ENCODE data around the gene TMEM44. TPM values are rescaled to one million over a fixed set of nuclear protein-coding genes. Genes with fewer than 3 reads are reported as not detected.
A peak's percentile ranks its signal among the peaks of the same experiment; 100 is the strongest.

Gene TMEM44
- total and polyA plus RNA-seq, 4 donors: 13.8 to 33.5 (median 19.7) TPM

DNA sequence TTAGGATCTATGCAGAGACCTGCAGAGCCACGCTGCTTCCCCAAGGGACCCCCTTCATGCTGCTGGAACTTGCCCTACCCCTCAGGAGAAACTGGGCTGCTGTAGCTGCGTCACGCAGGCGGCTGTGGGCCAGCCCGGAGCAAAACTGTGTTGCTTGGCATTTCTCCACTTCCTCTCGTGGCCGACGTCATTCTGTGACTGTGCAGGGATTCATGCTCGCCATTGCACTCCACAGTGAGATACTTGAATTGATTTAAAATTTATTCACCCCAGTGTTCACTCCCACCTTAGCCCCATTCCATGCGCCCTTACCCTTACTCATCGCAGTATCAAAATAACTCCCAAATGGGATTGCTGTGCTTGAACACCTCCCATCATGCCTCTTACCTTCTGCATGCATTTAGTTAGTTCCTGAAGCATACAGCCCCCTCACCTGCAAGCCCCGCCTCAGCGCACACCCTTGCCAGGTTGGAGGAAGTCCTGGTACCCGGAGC lies 45.7 kb downstream of the TMEM44 start:
- Histone ChIP-seq H3K27ac (ENCODE audit: low read depth, low read length) (no peak overlapping the region), H3K4me1 (ENCODE audit: control insufficient read depth, insufficient read depth, low read length) (no peaks in the 10 kb centered on the region), H3K9me3 (ENCODE audit: control insufficient read depth, insufficient read depth, low read length) (no peaks in the 10 kb centered on the region), H3K36me3 (ENCODE audit: control insufficient read depth, insufficient read depth, low read length) (peaks cover 19% of the 10 kb centered on the region), H3K27me3 (ENCODE audit: control insufficient read depth, insufficient read depth, low read length) (no peaks in the 10 kb centered on the region), H3K4me3 (ENCODE audit: low read depth, low read length) (no peak overlapping the region)
- WGBS (ENCODE audit: insufficient coverage): 86% methylated on average over 14 of the region's 14 CpGs
- DNase-seq (ENCODE audit: low read depth in 4 of 6, low spot score in 6 of 6): no peak

DNA sequence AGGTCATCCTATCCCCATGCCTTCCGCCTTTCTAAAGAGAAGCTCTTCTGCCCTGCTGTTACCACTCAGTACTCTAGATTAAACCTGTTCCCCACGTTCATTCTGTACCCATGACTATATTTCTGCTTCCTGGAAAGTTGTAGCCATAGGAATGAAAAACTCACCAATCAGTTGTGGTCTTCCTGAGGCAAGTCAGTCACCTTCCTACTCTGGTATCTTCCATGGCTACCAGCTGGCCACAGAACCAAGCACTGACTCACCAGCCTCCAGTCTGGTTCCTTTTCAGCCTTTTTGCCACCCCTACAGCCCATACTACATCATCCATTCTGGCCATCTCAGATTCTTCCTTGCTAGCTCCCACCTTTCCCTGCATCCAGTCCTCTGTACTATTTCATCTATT lies 46.4 kb downstream of the TMEM44 start:
- no peaks in the 10 kb centered on the region for H3K4me1 ChIP-seq (ENCODE audit: control insufficient read depth, insufficient read depth, low read length)
- H3K27ac ChIP-seq (ENCODE audit: low read depth, low read length): no peak overlapping the region
- DNase-seq (ENCODE audit: low read depth in 4 of 6, low spot score in 6 of 6): no peak
- no peak overlapping the region for H3K4me3 ChIP-seq (ENCODE audit: low read depth, low read length)
- 68% methylated on average over 2 of the region's 2 CpGs for WGBS (ENCODE audit: insufficient coverage)
- no peaks in the 10 kb centered on the region for H3K27me3 ChIP-seq (ENCODE audit: control insufficient read depth, insufficient read depth, low read length)
- H3K36me3 ChIP-seq (ENCODE audit: control insufficient read depth, insufficient read depth, low read length): peaks cover 19% of the 10 kb centered on the region
- no peaks in the 10 kb centered on the region for H3K9me3 ChIP-seq (ENCODE audit: control insufficient read depth, insufficient read depth, low read length)

DNA sequence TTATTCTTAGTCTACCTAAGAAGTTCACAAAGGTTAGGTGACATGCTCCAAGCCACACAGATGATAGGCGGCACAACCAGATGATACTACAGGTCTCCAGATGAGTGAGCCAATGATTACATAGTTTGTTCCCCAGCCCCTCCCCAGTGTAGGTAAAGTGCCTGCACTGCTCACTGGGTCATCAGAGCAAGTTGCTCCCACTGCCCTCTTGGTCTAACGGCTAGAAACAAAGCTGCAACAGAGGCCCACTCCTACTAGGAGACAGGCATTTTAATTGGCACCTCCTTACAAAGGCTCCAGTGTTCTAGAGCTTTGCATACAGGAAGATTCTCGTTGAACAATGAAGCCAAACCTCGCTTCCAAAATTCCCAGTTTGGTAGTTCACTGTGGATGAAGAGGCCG lies 47.3 kb downstream of the TMEM44 start:
- H3K9me3 ChIP-seq (ENCODE audit: control insufficient read depth, insufficient read depth, low read length): no peaks in the 10 kb centered on the region
- peaks cover 19% of the 10 kb centered on the region for H3K36me3 ChIP-seq (ENCODE audit: control insufficient read depth, insufficient read depth, low read length)
- WGBS (ENCODE audit: insufficient coverage): 63% methylated on average over 5 of the region's 5 CpGs
- H3K27ac ChIP-seq (ENCODE audit: low read depth, low read length): no peak overlapping the region
- no peak for DNase-seq (ENCODE audit: low read depth in 4 of 6, low spot score in 6 of 6)
- H3K4me3 ChIP-seq (ENCODE audit: low read depth, low read length): no peak overlapping the region
- H3K27me3 ChIP-seq (ENCODE audit: control insufficient read depth, insufficient read depth, low read length): no peaks in the 10 kb centered on the region
- H3K4me1 ChIP-seq (ENCODE audit: control insufficient read depth, insufficient read depth, low read length): no peaks in the 10 kb centered on the region

DNA sequence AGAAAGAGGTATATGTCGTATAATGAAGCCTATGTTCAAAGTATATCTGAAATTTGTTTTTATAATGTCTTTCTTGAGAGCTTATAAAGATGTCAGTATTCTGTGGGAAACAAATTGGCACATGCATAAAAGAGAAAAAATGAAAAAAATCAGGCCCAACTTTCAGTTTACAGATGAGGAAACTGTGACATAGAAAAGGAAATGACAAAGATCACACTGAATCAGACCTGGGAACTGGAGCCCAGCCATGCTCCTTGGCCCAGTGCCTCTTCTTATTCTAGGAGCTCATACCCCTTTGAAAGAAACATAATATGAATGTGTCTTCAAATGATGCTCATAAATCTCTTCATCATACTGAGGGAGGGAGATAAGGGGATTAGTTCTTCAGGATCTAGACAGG lies 48.4 kb downstream of the TMEM44 start:
- Histone ChIP-seq H3K36me3 (ENCODE audit: control insufficient read depth, insufficient read depth, low read length) (peaks cover 17% of the 10 kb centered on the region), H3K27me3 (ENCODE audit: control insufficient read depth, insufficient read depth, low read length) (no peaks in the 10 kb centered on the region), H3K27ac (ENCODE audit: low read depth, low read length) (no peak overlapping the region), H3K4me3 (ENCODE audit: low read depth, low read length) (peak overlapping the region; percentile 85), H3K4me1 (ENCODE audit: control insufficient read depth, insufficient read depth, low read length) (no peaks in the 10 kb centered on the region), H3K9me3 (ENCODE audit: control insufficient read depth, insufficient read depth, low read length) (no peaks in the 10 kb centered on the region)
- DNase-seq (ENCODE audit: low read depth in 4 of 6, low spot score in 6 of 6): no peak
- WGBS (ENCODE audit: insufficient coverage): no CpG with 5 or more reads among the region's 1 CpG

DNA sequence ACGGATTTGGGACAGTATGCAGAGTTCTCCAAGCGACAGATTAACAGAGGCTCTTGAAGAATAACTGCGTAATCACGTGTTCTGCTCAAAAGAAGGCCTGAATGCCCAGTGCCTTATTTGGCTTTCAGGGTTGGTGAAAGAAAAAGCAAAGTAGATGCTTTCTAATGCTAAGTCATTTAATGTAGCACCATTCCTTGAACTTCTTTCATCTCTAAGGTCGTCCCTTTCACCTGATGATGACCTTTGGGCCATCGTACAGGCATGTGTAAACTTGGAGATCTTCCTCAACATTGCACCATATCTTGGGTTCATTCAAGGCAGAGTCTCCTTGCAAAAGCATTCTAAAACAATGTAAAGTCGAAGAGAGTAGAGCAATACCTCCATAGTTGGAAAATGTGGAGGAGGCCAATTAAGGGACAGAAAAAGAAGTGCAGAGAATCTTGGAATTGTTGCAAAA lies 48.9 kb downstream of the TMEM44 start:
- H3K4me3 ChIP-seq (ENCODE audit: low read depth, low read length): peak overlapping the region; percentile 85
- 9% methylated on average over 5 of the region's 7 CpGs for WGBS (ENCODE audit: insufficient coverage)
- peak overlapping the region; percentile 84 for H3K27ac ChIP-seq (ENCODE audit: low read depth, low read length)
- no peaks in the 10 kb centered on the region for H3K9me3 ChIP-seq (ENCODE audit: control insufficient read depth, insufficient read depth, low read length)
- no peaks in the 10 kb centered on the region for H3K27me3 ChIP-seq (ENCODE audit: control insufficient read depth, insufficient read depth, low read length)
- no peaks in the 10 kb centered on the region for H3K4me1 ChIP-seq (ENCODE audit: control insufficient read depth, insufficient read depth, low read length)
- peaks cover 13% of the 10 kb centered on the region for H3K36me3 ChIP-seq (ENCODE audit: control insufficient read depth, insufficient read depth, low read length)
- no peak for DNase-seq (ENCODE audit: low read depth in 4 of 6, low spot score in 6 of 6)

DNA sequence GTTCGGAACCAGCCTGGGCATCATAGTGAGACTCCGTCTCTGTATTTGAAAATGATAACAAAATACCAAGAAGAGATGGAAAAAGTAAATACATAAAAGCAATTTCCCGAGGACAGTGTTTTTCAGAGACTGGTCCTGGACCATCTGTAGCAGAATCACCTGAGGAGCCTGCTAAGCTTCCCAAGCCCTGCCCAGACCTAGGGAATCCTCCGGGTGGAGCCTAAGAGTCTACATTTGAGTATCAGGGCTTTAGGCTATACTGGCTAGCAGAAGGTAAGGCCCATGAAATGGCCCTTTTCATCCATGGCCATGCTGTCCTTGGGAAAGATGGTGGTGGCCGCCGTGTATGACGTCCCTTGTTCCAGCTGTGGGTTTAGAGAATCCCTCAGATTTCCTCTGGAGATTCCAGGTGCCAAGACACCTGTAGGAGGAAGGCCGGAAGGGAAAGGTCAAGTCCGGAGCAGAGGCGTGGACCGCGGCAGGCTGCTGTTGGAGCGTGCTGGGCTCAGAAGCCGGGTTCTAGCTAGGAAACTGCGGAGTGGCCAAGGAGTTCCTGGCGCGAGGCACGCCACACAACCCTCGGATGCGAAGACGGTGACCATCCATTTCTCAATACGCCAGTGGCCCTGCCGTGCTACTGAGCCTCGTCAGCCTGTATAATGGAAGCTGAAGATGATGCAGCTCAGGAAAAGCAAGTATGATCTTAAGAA lies 50.9 kb downstream of the TMEM44 start:
- Histone ChIP-seq H3K27me3 (ENCODE audit: control insufficient read depth, insufficient read depth, low read length) (no peaks in the 10 kb centered on the region), H3K36me3 (ENCODE audit: control insufficient read depth, insufficient read depth, low read length) (peaks cover 1% of the 10 kb centered on the region), H3K27ac (ENCODE audit: low read depth, low read length) (no peak overlapping the region), H3K9me3 (ENCODE audit: control insufficient read depth, insufficient read depth, low read length) (no peaks in the 10 kb centered on the region), H3K4me3 (ENCODE audit: low read depth, low read length) (no peak overlapping the region), H3K4me1 (ENCODE audit: control insufficient read depth, insufficient read depth, low read length) (no peaks in the 10 kb centered on the region)
- 95% methylated on average over 21 of the region's 24 CpGs for WGBS (ENCODE audit: insufficient coverage)
- no peak for DNase-seq (ENCODE audit: low read depth in 4 of 6, low spot score in 6 of 6)

DNA sequence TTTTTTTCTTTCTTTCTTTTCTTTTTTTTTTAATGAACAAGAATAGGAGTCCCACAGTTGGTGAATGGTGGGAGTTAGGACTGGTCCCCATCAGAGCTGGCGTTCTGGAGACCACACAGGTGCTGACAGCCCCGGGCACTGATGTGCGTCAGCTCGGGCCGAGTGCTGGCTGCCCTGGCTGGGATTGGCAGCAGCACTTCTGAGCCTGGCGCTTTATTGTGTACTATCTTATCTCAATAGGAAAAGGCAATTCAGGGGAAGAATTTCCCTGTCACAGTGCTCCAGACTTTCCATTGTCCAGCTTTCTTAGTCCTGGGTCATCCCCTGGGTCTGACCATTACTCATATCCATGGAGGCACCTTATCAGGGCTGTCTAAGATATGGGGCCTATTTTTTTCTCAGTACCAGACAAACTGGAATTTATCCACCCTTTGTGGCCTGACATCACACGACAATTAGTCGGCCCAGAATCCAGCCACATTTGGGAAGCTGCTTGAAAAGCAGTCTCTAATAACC lies 54.1 kb downstream of the TMEM44 start:
- H3K27ac ChIP-seq (ENCODE audit: low read depth, low read length): no peak overlapping the region
- 99% methylated on average over 8 of the region's 8 CpGs for WGBS (ENCODE audit: insufficient coverage)

DNA sequence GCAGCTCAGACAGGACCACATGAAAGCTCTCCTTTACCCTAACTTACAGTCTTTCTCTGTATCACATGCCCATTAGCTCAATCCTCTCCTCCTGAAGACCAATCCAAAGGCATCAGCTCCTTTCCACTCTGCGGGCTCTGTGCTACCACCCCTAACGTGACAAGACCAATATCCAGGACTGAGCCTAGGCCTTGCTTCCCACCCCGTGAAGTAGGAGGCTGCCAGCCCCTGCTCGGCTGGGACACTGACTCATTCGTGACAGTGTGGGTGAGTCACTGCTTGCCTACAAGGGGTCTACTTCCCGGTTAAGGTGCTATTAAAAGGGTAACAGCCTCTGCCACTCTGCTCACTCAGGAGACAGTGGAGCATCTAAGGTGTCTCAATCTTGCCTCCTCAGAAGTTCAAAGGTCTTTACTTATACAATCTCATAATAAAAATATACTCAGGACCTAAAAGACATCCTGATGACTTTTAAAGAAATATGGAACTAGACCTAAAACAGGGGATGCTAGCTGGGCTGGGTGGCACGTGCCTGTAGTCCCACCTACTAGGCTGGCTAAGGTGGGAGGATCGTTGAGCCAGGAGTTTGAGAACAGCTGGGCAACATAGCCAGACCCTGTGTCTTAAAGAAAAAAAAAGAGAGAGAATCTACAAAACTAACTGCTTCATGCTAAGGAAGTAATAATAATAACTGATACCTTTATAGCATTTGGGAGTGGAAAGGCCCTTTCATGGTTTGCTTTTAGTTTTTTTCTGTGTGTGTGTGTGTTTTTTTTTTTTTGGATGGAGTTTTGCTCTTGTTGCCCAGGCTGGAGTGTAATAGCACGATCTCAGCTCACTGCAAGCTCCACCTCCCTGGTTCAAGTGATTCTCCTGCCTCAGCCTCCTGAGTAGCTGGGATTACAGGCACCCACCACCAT lies 55.0 kb downstream of the TMEM44 start:
- H3K27me3 ChIP-seq (ENCODE audit: control insufficient read depth, insufficient read depth, low read length): no peaks in the 10 kb centered on the region
- no peaks in the 10 kb centered on the region for H3K9me3 ChIP-seq (ENCODE audit: control insufficient read depth, insufficient read depth, low read length)
- WGBS (ENCODE audit: insufficient coverage): 79% methylated on average over 7 of the region's 9 CpGs
- H3K4me1 ChIP-seq (ENCODE audit: control insufficient read depth, insufficient read depth, low read length): peaks cover 3% of the 10 kb centered on the region
- no peak for DNase-seq (ENCODE audit: low read depth in 4 of 6, low spot score in 6 of 6)
- no peaks in the 10 kb centered on the region for H3K36me3 ChIP-seq (ENCODE audit: control insufficient read depth, insufficient read depth, low read length)
- no peak overlapping the region for H3K27ac ChIP-seq (ENCODE audit: low read depth, low read length)
- H3K4me3 ChIP-seq (ENCODE audit: low read depth, low read length): no peak overlapping the region

More for the DNA sequence above, 54.1 kb downstream of the TMEM44 start:
- H3K9me3 ChIP-seq (ENCODE audit: control insufficient read depth, insufficient read depth, low read length): no peaks in the 10 kb centered on the region
- H3K36me3 ChIP-seq (ENCODE audit: control insufficient read depth, insufficient read depth, low read length): no peaks in the 10 kb centered on the region
- H3K27me3 ChIP-seq (ENCODE audit: control insufficient read depth, insufficient read depth, low read length): no peaks in the 10 kb centered on the region
- no peak overlapping the region for H3K4me3 ChIP-seq (ENCODE audit: low read depth, low read length)
- H3K4me1 ChIP-seq (ENCODE audit: control insufficient read depth, insufficient read depth, low read length): no peaks in the 10 kb centered on the region
- DNase-seq (ENCODE audit: low read depth in 4 of 6, low spot score in 6 of 6): no peak

DNA sequence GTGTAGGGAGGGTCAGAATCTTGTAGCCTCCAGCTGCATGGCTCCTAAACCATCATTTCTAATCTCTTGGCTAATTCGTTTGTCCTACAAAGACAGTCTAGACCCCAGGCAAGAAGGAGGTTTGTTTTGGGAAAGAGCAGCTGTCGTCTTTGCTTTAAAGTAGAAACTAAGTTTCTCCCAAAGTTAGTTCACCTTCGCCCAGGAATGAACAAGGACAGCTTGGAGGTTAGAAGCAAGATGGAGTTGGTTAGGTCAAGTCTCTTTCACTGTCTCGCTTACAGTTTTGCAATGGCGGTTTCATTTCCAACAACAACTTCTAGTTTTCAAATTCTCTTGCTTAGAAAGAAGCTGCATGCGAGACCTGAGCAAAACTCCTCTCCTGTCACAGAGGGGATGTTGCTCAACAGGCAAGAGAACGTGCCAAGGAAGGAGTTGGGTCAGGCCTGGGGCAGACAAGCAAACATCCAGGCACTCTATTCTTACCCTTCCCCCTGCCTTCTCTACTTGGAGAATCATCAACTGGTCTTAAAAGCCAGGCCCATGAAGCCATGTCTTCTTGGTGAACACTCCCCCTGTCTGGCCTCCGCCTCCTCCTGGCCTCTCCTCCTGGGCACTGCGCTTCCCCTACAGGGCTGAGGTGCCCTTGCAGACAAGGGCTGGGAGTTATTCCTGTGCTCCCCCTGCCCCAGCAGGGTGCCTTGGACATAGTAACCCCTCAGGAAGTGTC lies 57.6 kb downstream of the TMEM44 start:
- WGBS (ENCODE audit: insufficient coverage): 87% methylated on average over 7 of the region's 9 CpGs
- DNase-seq (ENCODE audit: low read depth in 4 of 6, low spot score in 6 of 6): no peak
- no peak overlapping the region for H3K27ac ChIP-seq (ENCODE audit: low read depth, low read length)

More for the DNA sequence above, 57.6 kb downstream of the TMEM44 start:
- Histone ChIP-seq H3K4me3 (ENCODE audit: low read depth, low read length) (no peak overlapping the region), H3K9me3 (ENCODE audit: control insufficient read depth, insufficient read depth, low read length) (no peaks in the 10 kb centered on the region), H3K27me3 (ENCODE audit: control insufficient read depth, insufficient read depth, low read length) (no peaks in the 10 kb centered on the region), H3K36me3 (ENCODE audit: control insufficient read depth, insufficient read depth, low read length) (no peaks in the 10 kb centered on the region), H3K4me1 (ENCODE audit: control insufficient read depth, insufficient read depth, low read length) (peaks cover 3% of the 10 kb centered on the region)

Measured in spinal cord (tissue), 10 donors.